ENCODE data around the gene ZDHHC11.

Gene ZDHHC11

DNA sequence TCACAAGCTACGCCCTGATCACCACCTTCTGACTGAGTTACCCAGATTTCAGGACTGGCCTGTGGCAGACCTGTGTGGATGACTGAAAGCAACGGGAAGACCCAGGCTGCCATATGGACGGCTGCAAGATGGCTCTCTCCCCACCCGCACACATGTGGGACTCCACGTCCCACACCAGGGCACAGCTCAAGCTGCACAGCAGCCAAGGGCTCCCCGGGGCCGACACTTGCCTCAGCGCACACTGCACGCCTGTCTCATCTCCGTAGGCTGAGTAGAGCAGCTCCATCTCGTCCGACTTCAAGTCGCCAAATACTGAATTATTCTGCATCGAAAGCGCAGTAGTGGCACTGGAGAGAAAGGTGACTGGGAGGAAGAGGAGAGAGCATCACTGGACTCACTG, 27.3 kb upstream of the ZDHHC11 start:
- DNase-seq, result no peak

DNA sequence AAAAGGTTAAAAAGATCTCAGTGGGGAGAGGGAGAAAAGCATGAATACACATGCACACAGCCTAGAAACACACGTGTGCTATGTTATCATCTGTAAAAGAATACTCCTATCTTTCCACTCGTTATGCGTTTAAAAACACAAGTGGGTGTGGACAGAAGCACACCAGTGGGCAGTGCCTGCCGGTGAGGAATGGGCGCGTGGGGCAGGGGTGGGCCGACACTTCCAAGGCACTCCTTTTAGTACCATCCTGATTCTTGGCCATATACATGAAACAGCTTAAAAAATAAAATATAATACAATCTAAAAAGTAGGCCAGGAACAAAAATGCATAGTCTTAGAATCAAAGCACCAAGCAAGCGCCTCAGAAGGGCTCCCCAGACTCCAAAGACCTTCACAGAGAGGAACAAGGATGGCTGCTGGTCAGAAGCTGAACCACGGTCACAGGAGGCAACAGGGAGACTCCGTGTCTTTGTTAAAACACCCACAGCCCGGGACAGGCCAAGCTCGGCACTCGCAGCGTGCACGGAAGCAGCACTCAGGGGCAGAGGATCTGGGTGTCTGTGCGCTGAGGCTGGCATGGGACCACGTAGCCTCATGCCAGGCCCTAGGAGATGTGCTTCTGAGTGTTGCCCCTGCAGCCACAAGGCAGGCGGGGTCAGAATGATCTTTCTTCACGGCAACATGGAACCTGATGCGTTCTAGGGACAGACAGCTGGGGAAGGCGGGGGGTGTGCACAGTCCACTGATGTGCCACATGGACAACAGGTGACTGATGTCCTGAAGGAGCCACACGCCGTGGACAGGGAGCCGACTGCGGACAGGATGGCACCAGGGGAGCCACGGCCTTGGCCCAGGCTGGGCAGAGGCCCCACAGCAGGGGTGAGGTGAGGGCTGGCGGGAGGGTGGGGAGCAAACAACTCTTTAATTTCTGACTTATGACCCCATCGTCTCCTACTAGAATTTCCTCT, 25.9 kb upstream of the ZDHHC11 start:
- no peak for DNase-seq

DNA sequence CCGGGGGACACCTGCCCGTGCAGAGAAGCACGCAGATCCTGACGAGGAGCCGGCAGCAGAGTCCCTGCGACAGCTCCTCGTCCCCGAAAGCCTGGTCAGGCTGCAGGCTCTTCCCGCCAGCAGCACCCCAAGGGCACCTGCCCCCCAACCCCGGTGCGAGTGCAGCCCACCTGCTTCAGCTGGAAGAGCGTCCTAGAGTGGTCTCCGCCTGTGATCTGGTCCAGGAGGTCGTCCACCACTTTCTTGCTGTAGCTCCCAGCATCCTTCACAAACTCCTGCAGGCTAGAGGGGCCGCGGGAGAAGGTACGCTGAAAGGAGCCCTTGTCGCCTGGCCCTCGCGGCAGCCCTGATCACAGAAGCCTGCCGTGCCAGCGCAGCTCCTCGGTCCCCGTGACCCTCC, 25.1 kb upstream of the ZDHHC11 start:
- no peak for DNase-seq

DNA sequence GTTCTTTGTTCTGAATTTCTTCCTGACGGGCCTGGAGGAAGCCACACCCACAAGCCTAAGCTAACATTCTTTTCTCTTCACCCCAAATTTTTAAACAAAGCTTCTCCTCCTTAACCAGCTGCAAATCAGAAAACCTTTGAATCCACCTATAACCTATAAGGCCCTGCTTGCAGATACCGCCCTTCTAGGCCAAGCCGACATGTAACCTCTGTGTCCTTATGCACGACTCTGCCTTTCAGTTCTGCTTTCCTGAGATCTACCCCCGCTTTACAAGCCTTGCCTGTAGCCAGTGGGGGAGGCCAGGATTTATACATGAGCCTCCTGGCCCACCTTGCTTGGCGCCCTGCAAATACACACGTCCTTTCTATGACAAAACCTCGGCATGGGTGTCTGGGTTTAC, 22.5 kb upstream of the ZDHHC11 start:
- DNase-seq, result no peak

DNA sequence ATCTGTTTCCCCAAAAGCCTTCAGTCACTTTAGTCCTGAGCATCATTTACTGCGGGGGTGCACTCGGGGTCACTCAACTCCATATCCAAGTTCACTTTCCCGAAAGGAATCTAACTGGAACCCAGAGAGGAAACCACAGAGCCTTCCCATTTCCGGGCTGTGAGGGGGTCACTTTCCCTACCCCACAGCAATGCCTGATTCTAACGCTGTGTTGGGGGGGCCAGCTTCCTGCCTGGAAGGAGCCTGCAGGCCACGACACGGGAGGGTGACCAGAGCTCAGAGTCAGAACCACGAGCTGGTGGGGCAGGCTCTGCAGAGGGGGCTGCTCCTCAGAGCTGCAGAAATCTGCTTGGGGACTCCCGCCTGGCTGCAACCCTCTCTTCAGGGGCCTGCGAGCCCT, 21.5 kb upstream of the ZDHHC11 start:
- DNase-seq, result no peak

DNA sequence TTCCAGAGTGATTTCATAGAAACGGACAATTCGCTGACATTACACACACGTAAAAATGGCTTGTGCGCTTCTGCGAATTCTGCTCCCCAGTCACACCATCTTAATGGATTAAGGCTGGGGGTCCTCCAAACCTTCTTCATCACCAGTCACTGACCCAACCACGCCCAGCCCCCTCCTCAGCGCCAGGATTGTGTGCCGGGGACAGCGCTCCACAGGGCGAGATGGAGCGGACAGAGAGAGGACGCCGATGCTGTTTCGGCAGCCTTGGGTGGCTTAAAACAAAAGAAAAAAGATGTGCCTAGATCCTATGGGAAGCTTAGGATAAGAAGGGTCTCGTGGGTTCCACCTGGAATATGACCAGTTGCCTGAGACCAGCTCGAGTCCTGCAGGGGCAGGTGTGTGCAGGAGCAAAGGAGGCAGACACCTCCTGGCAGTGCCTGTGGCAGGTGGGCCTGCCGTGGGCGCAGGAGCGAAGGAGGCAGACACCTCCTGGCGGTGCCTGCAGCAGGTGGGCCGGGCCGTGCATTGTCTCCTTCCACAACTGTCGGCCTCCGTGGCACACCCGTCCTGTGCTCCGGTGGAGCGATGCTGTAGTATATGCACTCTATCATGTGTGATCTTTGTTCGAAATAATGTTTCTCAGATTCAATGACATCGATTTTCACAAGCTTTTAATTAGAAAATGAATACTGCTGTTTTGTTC, 21.0 kb upstream of the ZDHHC11 start:
- no peak for DNase-seq

DNA sequence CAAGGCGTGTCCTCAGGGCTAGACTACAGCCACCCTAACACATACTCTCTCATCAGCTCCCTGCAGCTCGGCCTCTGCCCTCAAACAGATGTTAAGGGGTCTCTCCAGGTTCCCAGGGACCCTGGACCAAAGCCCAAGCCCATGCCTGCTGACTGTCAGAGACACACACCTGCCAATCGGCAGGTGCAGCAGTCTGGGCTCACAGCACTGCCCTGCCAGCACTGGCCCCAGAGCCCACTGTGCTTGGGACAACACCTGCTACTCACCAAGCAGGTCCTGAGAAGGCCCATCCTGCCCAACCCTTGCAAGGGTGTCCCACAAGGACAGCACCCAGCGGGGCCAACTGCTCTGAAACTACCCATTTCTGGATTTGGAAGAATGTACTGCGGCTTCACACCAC, 20.2 kb upstream of the ZDHHC11 start:
- DNase-seq, result no peak

DNA sequence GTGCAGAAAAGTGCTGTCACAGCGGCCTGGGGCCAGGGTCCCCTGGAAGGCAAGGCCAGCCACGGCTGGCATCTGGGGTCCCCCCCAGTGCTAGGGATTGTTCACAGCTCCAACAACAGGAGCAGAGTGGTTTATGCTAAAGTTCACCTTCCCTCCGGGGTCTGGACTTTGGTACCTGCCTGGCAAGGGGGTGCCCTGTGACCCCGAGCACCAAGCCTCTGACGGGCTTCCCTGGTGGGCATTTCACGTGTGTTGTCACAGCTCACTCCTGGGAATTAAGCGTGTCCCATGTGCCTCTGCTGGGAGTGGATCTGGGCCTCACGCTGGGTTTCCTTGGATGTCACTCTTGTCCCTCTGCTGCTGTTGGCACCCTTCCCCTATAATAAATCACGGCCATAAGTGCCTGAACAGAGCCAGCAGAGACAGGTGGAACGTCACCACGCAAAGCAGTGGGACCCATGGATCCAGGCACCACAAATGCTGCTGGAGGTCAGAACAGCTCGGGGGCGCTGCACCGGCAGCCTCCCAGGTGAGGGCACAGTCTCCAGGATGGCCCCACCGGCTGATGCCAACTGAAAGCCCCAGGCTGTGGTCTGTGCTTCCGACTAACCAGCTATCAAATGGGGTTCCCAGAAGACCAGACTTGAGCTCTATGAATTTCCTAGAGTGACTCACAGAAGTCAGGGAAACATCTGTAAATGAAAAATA, 17.8 kb upstream of the ZDHHC11 start:
- DNase-seq, result no peak

DNA sequence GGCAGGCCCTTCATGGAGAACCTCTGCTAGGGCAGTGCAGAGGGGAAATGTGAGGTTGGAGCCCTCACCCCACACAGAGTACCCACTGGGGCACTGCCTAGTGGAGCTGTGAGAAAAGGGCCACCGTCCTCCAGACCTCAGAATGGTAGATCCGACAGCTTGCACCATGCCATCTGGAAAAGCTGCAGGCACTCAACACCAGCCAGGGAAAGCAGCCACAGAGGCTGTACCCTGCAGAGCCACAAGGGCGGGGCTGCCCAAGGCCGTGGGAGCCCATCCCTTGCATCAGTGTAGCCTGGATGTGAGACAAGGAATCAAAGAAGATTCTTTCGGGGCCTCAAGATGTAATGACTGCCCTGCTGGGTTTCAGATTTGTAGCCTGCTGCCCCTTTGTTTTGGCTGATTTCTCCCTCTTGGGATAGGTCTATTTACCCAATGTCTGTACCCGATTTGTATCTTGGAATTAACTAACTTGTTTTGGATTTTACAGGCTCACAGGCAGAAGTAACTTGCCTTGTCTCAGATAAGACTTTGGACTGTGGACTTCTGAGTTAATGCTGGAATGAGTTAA, 16.6 kb upstream of the ZDHHC11 start:
- DNase-seq, result no peak

DNA sequence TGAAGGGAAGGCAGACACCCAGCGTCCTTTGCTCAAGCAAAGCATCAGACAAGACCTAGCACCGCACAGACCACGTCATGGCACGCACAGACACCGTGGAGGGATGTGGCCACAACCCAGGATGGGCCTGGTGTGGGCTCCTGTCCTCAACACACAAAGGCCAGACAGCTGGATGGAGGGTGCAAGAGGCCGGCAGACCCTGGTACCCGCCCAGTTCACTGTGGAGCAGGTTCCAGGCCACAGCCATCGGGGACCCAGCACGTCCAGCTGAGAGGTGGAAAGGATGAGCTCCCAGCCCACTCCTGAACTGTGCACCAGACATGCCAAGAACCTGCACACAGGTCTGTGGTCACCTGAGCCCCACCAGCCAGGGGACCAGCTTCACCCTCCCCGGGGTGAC, 15.0 kb upstream of the ZDHHC11 start:
- DNase-seq, result no peak

DNA sequence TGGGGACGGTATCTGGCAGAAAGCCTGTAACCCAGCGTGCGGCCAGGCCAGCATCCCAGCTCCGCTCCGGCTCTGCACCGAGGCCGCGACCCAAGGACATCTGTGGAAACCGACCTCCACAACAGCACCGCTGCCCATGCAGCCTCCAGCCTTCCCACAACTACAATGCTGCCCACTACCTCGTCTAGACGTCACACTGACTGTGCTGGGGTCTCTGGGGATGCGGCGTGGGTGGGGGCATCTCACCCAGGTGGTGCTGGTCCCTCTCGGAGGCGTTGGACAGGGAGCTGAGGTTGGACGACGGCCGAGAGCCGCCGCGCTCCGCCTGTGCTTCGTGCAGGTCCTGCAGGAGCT, 14.4 kb upstream of the ZDHHC11 start:
- DNase-seq, result no peak

DNA sequence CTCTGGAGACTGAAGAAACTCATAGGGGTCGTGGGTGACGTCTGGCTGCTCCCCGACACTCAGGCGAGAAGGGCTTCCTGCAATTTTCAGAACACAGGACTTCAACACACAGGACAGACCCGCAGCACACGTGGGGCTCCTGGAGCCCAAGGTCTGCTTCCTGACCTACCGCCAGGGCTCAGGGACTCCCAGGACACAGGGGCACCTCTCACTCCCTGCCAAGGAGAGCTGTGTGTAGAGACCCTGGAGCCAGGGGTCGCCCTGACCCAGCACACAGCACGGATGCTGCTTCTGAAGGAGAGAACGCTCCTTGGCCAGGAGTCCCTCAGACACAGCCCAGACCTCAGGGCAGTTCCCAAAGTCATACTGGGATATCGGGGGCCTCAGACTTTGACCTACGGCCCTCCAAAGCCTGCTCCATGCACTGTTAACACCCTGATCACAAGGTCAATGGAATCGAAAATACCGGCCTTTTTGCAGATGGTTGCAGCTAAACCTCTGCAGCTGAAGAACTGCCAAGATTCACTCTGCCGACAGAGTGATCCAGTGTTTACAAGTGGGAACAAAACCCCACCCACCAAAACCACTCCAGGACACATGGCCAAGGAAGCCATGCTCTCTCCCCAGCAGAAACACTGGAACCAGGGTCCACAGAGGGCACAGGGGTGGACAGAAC, 13.8 kb upstream of the ZDHHC11 start:
- DNase-seq, result no peak

DNA sequence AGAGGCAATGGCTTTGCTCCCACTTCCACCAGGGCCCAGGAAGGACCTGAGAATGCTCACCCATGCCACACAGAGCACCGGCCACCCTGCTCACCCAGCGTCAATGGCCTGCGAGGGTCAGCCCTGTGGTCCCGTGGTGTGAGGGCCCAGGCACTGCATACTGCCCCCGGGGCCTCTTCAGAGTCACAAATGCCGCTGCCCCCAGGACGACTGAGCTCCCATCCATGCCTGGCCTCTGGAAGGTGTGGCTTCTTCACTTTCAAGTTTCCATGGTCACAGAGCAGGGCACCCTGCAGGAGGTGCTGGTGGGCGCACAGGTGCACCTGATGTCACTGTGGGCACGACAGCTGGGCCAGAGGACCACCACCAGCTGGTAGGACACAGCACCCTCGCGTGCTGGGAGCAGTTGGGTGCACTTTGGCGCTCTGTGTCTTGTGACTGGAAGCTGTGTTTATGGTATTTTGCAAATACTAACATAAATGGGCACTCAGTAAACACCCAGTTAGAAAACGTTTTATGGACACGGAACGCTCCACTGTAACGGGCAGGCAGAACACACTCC, 12.5 kb upstream of the ZDHHC11 start:
- DNase-seq, result no peak

DNA sequence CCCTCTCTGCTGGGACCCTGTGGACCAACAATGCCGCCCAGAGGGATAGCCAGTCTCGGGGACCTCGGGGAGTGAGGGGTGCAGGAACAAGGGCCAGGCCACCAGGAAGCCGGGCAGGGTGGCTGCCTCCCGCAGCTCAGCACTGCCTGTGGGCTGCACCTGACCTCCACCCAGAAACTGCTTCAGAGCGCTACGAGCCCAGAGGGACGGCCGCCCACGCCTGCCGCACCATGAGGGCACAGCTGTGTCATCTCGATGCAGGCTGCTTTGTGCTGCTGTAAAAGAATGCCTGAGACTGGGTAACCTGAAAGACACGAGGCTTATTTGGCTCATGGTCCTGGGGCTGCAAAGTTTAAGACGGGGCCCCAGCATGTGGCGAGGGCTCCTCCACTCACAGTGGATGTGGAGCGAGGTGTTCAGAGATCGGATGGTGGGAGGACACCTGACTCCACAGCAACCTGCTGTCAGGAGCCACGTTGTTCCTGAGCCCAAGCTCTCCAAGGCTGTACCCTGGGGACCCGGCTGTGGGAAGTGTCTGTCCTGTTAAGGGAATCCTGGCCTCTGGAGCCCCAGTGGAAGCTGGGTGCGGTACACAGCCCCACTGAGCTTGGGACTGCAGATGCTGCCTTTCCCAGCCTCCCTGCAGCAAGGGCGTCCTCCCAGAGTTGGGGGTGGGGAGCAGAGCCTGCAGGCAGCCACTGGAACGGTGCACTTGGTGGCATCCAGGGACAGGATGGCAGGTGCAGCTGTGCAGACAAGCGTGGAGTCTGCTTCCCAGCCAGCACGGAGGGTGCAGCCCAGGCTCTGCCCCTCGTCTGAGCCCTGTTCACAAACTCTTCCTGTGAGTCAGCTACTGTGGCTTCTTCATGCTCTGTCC, 11.8 kb upstream of the ZDHHC11 start:
- DNase-seq, result no peak

DNA sequence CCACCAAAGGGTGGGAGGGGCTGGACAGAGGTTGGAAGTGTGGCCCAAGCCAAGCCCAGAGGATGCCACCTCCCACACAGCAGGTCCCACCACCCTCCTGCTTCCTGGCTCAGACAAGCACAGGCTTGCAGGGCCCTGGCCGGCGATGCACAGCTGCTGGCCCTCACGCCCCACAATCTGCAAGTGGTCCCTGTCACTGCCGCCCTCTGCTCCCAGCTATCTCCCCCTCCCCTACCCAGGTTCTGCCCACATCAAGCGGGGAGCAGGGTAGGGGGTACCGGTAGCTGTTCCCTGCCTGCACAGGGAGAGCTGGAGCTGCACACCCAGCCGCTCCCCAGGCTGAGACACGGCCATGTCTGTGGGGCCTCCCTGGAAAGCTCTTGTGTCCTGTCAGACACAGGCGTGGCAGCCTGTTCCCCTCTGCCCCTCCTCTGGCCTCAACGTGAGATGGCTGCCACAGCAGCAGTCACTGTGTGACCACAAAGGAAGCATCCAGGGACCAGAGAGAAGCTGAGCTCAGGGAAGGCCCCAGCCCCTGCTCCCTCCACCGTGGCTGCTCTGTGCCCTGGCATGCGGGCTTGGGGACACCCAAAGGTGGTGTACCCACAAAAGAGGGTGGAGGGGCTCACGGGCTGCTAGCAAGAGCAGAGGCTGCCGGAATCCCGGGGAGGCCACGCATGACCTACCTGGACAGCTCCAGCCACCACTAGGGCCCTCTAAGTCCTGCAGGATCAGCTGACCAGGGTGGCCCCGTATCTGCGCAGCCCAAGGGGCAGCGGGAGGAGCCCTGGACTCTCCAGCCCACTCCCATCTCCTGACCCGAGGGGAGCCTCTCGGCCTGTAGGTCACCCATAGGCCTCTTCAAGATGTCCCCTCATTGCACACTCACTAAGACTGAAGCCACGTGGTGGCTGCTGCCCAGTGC, 10.9 kb upstream of the ZDHHC11 start:
- DNase-seq, result peak; percentile 30

DNA sequence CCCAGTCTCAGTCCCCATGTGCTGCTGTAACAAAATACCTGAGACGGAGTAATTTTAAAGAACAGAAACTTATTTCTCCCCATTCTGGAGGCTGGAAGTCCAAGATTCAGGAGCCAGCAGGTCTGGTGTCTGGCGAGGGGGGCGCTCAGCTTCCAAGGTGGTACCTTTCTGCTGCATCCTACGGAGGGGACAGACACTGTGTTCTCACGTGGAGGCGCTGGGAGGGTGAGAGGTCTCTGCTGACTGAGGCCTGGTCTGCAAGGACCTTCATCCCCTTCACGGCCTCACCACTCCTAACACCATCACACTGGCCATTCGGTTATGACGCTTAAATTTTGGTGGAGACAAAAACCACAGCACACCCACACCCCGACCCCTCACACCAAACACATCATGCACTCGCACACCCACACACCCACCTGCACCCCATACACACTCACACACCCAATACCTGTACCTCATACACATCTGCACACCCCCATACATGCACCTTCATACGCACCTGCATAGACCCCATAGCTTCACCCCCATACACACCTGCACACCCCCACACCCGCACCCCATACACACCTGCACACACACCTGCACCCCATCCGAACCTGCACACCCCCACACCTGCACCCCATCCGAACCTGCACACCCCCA, 9.8 kb upstream of the ZDHHC11 start:
- DNase-seq, result no peak

DNA sequence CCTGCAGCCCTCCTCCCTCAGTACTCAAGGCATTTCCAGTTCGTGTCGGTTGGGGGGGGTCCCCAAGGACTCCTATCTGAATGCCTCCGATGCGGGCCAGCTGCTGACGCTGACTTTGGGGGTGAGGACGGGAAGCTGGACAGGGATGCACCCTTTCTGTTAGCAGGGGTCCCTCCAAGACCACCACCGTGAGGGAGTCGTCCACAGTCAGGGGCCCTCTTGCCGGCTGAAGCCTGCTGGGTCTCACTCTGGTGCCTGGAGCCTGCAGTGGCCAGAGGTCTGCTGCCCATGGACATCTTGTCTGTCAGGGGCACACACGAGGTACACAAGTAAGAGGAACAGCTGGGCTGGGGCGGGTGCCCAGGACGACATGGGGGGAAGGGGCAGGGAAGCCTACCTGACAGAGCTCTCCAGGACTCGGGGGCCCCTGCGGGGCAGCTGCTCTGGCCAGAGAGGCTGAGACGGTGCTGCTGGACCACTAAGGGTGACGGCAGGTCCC, 9.1 kb upstream of the ZDHHC11 start:
- no peak for DNase-seq

DNA sequence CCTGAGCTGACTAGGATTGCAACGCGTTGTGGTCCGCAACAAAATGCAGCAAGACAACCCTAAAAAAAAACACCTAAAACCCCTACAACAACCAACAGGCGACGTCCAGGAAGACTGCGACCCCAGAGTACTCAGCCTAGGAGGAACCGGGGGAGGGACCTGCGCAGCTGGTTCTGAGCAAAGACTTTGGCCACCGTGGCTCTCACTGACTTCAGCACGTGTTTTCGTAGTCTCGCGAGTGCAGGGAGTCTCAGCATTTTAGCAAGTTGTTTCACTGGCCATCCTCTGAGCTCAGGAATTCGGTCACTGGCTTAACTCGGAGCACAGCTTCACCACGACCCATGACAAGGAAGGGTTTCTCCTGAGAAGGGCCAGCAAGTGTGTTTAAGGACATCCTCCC, 8.6 kb upstream of the ZDHHC11 start:
- DNase-seq, result no peak

DNA sequence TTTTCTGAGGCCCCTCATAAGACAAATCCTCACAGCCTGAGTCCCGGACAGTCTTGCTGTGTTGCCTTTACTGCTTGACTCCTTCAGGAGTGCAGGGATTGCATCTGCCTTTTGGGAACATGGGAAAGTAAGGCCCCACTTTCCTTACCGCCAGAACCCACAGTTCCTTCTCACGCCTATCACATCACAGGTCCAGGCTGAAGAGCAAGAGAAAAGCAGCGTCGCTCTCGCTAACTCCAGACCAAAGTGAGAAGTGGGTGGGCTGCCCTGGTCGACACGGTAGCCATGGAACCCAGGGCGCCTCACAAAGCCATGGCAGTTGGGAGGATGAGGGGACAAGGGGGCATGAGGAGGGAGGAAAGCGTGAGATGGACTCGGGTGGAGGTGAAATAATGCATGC, 7.9 kb upstream of the ZDHHC11 start:
- no peak for DNase-seq
